ENCODE data around the gene PIMREG. TPM values are rescaled to one million over a fixed set of nuclear protein-coding genes. Genes with fewer than 3 reads are reported as not detected.

PIMREG gene
- total RNA-seq, 3 donors from 2014 or later (not counting 1 experiment from before 2014, with no cell fraction given), result 0.73 to 1.4 (median 0.78) TPM

- Histone ChIP-seq H3K27ac (ENCODE audit: low read length) (no peak overlapping the region), H3K9me3 (ENCODE audit: control insufficient read depth, insufficient read depth, low read length) (no peaks in the 10 kb centered on the region), H3K27me3 (ENCODE audit: control insufficient read depth, insufficient read depth, low read length) (no peaks in the 10 kb centered on the region), H3K36me3 (ENCODE audit: control insufficient read depth, insufficient read depth, low read length) (no peaks in the 10 kb centered on the region), H3K4me3 (ENCODE audit: low read length) (peak overlapping the region; percentile 60), H3K4me1 (ENCODE audit: control insufficient read depth, insufficient read depth, low read length) (peaks cover 16% of the 10 kb centered on the region)
- intact Hi-C loops (cut with micrococcal nuclease), result no loop called here
- Mint-ChIP-seq H3K27ac (peak overlapping the region; percentile 29 to 82), H3K9me3 (no peaks in the 10 kb centered on the region), H3K4me1 (peaks cover 13 to 16% of the 10 kb centered on the region in 2 donors), H3K36me3 (no peaks in the 10 kb centered on the region), H3K27me3 (ENCODE audit: low read depth in 2 of 2) (peaks cover 7 to 17% of the 10 kb centered on the region in 2 donors), H3K4me3 (peak overlapping the region; percentile 93)
- TF ChIP-seq CTCF (IDR thresholded peaks at IDR 0.05), result no peak
- no peak for ATAC-seq
- 43% methylated on average over 34 of the region's 36 CpGs for WGBS (ENCODE audit: insufficient coverage)
- DNase-seq, result no peak
Observed at GRCh38 chr17:6444571-6445335, 498 bp downstream of the PIMREG start.

GRCh38 chr17:6446516-6447100 is 2.4 kb downstream of the PIMREG start:
- Histone ChIP-seq H3K36me3 (ENCODE audit: control insufficient read depth, insufficient read depth, low read length) (no peaks in the 10 kb centered on the region), H3K27ac (ENCODE audit: low read length) (no peak overlapping the region), H3K27me3 (ENCODE audit: control insufficient read depth, insufficient read depth, low read length) (no peaks in the 10 kb centered on the region), H3K4me3 (ENCODE audit: low read length) (no peak overlapping the region), H3K4me1 (ENCODE audit: control insufficient read depth, insufficient read depth, low read length) (peaks cover 16% of the 10 kb centered on the region), H3K9me3 (ENCODE audit: control insufficient read depth, insufficient read depth, low read length) (no peaks in the 10 kb centered on the region)
- ATAC-seq, result no peak
- H3K4me3 Mint-ChIP-seq, result no peak overlapping the region
- TF ChIP-seq CTCF (IDR thresholded peaks at IDR 0.05), result no peak
- peaks cover 0 to 3% of the 10 kb centered on the region in 2 donors for H3K27me3 Mint-ChIP-seq (ENCODE audit: low read depth in 2 of 2)
- no peak overlapping the region for H3K27ac Mint-ChIP-seq
- peaks cover 19 to 24% of the 10 kb centered on the region in 2 donors for H3K4me1 Mint-ChIP-seq
- intact Hi-C loops (cut with micrococcal nuclease), result no loop called here
- WGBS (ENCODE audit: insufficient coverage), result 87% methylated on average over 9 of the region's 9 CpGs
- no peak for DNase-seq
- H3K9me3 Mint-ChIP-seq, result no peaks in the 10 kb centered on the region
- H3K36me3 Mint-ChIP-seq, result no peaks in the 10 kb centered on the region

- Mint-ChIP-seq H3K27ac (no peak overlapping the region), H3K27me3 (ENCODE audit: low read depth in 2 of 2) (no peaks in the 10 kb centered on the region), H3K4me1 (peaks cover 20 to 23% of the 10 kb centered on the region in 2 donors), H3K4me3 (no peak overlapping the region), H3K9me3 (no peaks in the 10 kb centered on the region), H3K36me3 (no peaks in the 10 kb centered on the region)
- no peak overlapping the region for H3K27ac ChIP-seq (ENCODE audit: low read length)
- 96% methylated on average over 6 of the region's 6 CpGs for WGBS (ENCODE audit: insufficient coverage)
- no peaks in the 10 kb centered on the region for H3K36me3 ChIP-seq (ENCODE audit: control insufficient read depth, insufficient read depth, low read length)
- no peaks in the 10 kb centered on the region for H3K27me3 ChIP-seq (ENCODE audit: control insufficient read depth, insufficient read depth, low read length)
- no peaks in the 10 kb centered on the region for H3K9me3 ChIP-seq (ENCODE audit: control insufficient read depth, insufficient read depth, low read length)
- H3K4me3 ChIP-seq (ENCODE audit: low read length), result no peak overlapping the region
- intact Hi-C loops (cut with micrococcal nuclease), result no loop called here
- no peak for TF ChIP-seq CTCF (IDR thresholded peaks at IDR 0.05)
- DNase-seq (no peak), ATAC-seq (no peak)
- H3K4me1 ChIP-seq (ENCODE audit: control insufficient read depth, insufficient read depth, low read length), result peaks cover 12% of the 10 kb centered on the region
Observed at GRCh38 chr17:6448473-6448872, 4.2 kb downstream of the PIMREG start.
